Stimulated activated CD4-positive, alpha-beta T cell treated with anti-CD3 and anti-CD28 coated beads, Interleukin-1b, Interleukin-23, amount 100 ng/mL, for 48 hours (primary cell): ENCODE data around the gene TMEM119.
"Not testable (repeated sequence)": the region's sequence is repeated elsewhere in the genome, so short reads cannot be mapped to it uniquely, and the experiment has no call there.

ENCODE experiments used
- DNase-seq: peaks from one replicate; pipeline ENCODE4 v3.0.0-alpha.2; 2020

The TMEM119 gene

GRCh38 chr12:108599541-108599940 is 1.7 kb upstream of the TMEM119 start:
- DNase-seq: no peak

- no peak for DNase-seq
Observed at GRCh38 chr12:108598553-108599250, 818 bp upstream of the TMEM119 start.

- DNase-seq: no peak
Observed at GRCh38 chr12:108596854-108597558, 878 bp downstream of the TMEM119 start.

- no peak for DNase-seq
Observed at GRCh38 chr12:108595711-108596647, 1.9 kb downstream of the TMEM119 start.

GRCh38 chr12:108594960-108595710 is 2.7 kb downstream of the TMEM119 start:
- no peak for DNase-seq

- no peak for DNase-seq
Observed at GRCh38 chr12:108594323-108594903, 3.5 kb downstream of the TMEM119 start.

- DNase-seq: no peak
Observed at GRCh38 chr12:108592033-108592909, 5.6 kb downstream of the TMEM119 start.

- DNase-seq: no peak
Observed at GRCh38 chr12:108591267-108591980, 6.5 kb downstream of the TMEM119 start.

- not testable (repeated sequence) for DNase-seq
Observed at GRCh38 chr12:108590463-108590862, 7.4 kb downstream of the TMEM119 start.

- no peak for DNase-seq
Observed at GRCh38 chr12:108589840-108590229, 8.0 kb downstream of the TMEM119 start.

- no peak for DNase-seq
Observed at GRCh38 chr12:108589028-108589839, 8.7 kb downstream of the TMEM119 start.

GRCh38 chr12:108587826-108588225 is 10.1 kb downstream of the TMEM119 start:
- no peak for DNase-seq

GRCh38 chr12:108586306-108586705 is 11.6 kb downstream of the TMEM119 start:
- DNase-seq: no peak

GRCh38 chr12:108585864-108586263 is 12.0 kb downstream of the TMEM119 start:
- no peak for DNase-seq

- no peak for DNase-seq
Observed at GRCh38 chr12:108584456-108585065, 13.3 kb downstream of the TMEM119 start.

GRCh38 chr12:108583991-108584390 is 13.9 kb downstream of the TMEM119 start:
- no peak for DNase-seq

GRCh38 chr12:108582978-108583770 is 14.7 kb downstream of the TMEM119 start:
- DNase-seq: no peak

- DNase-seq: no peak
Observed at GRCh38 chr12:108582509-108582908, 15.4 kb downstream of the TMEM119 start.
